Stimulated activated CD8-positive, alpha-beta memory T cell treated with anti-CD3 and anti-CD28 coated beads, Interleukin-12 subunit alpha, Interleukin-12 subunit beta, amount 100 ng/mL, for 24 hours (primary cell): ENCODE measurements around the gene SAMD10.
"Not testable (repeated sequence)": the region's sequence is repeated elsewhere in the genome, so short reads cannot be mapped to it uniquely, and the experiment has no call there.

Experiments used
- DNase-seq: peaks from one replicate; pipeline ENCODE4 v3.0.0-alpha.2; 2020; ENCODE audit errors: extremely low read depth

The SAMD10 gene

GRCh38 chr20:63941282-63942081 lies 38.0 kb downstream of the SAMD10 start:
- peak; percentile 53 for DNase-seq

DNA sequence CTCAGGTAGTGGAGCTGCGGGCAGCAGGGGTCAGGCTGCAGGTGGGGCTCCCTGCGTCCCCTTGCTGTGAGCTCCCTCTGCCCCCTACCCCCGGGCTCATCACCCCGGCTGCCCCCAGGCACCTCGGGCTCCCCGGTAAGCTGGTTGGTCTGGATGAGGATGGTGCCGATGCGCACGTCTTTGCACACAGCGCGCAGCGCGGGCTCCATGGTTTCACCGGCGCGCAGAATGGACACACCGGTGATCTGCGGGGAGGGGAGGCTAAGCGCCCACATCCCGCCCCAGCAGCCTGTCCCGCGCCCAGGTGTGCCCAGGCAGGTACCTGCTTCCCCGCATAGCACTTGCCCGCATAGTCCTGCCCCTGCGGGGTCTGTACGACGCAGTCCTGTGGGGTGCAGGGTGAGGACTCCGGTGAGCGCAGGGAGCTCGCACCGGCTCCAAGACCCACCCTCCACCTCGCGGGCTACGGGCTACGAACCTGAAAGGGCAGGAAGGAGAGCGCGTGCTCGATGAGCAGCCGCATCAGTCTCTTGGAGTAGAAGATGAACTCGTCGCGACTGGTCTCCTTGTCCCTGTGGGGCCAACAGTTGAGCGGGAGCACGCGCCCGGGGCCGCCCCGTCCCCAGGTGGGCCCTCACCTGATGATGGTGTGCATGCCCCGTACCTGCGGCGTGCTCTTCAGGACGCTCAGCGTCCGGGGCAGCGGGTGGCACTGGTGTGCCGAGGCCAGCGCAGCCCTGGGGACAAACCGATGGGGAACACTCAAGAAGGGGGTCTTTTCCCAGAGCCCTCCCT lies 38.8 kb downstream of the SAMD10 start:
- DNase-seq, result no peak

GRCh38 chr20:63940071-63940471 lies 39.4 kb downstream of the SAMD10 start:
- DNase-seq, result no peak

- no peak for DNase-seq
These were observed 40.1 kb downstream of the SAMD10 start for GRCh38 chr20:63939061-63939935.

DNA sequence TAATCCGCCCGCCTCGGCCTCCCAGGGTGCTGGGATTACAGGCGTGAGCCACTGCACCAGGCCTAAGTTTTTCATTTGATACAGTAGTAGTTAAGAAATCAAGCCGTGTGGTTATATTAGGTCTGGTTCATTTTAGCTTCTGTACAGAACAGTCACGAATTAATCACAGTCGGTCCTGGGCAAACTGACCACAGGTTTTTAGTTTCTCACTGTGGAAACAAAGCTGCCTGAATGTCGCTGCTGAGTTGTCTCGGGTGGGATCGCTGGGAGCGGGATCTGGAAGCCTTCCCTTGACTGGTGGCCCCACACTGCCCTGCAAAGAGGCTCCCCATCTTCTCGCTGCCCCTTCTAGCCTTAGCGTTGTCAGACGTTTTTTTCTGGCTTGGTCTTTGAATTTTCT lies 41.8 kb downstream of the SAMD10 start:
- no peak for DNase-seq

- DNase-seq, result no peak
These were observed 44.0 kb downstream of the SAMD10 start for GRCh38 chr20:63935447-63935846.

- no peak for DNase-seq
These were observed 45.0 kb downstream of the SAMD10 start for GRCh38 chr20:63934271-63935068.

- no peak for DNase-seq
These were observed 45.8 kb downstream of the SAMD10 start for GRCh38 chr20:63933646-63934045.

GRCh38 chr20:63932606-63933160 lies 46.8 kb downstream of the SAMD10 start:
- no peak for DNase-seq

DNA sequence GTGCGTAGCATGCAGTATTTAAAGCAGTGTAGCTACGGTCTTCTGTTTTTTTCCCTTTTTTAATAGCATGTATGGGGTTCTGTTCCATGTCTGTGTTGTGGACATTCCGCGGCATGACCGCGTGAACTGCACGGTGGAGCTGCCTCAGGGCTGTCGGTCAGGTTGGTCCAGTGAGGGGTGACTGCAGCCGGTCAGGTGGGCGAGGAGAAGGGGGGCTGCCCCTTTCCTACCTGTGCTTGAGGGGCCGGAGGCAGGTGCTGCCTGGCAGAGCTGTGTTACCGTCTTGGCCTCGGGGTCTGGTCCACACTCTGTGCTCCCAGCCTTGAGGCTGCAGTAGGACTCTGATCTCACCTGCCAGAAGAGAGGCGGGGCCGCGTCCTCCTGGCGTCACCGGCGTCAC lies 47.7 kb downstream of the SAMD10 start:
- no peak for DNase-seq

DNA sequence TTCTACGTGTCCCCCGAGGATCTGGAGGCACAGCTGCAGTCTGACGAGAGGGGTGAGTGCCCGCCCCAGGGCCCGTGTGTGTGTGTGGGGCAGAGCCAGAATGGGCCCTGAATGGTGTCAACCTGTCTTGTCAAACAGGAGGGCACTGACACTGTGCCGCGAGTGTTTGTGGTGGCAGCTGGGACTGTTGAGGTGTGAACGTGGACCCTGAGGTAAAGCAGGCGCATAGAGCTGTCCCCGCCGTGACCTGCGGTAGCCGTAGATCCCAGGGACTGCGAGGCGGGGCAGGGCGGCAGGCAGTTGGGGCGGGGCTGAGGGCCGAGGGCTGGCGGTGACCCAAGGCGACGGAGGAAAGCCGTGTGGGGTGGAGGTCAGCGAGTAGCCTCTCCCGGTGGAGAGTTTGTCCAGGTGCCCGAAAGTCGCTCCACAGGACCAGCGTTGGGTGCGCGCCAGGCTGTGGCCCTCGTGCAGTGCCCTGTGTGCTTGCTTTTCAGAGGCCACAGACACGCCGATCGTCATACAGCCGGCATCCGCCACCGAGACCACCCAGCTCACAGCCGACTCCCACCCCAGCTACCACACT lies 48.4 kb downstream of the SAMD10 start:
- no peak for DNase-seq

DNA sequence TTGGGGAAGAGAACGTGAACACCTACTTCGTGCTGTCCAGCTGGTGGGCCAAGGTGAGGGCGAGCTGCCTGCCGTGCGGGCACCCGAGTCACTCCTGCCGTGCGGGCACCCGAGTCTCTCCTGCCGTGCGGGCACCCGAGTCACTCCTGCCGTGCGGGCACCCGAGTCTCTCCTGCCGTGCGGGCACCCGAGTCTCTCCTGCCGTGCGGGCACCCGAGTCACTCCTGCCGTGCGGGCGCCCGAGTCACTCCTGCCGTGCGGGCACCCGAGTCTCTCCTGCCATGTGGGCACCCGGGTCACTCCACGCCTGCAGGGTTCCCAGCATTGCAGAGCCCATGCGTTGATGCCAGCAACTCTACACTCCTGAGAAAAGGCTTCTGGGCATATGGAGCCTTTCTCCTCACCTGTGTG lies 50.0 kb downstream of the SAMD10 start:
- not testable (repeated sequence) for DNase-seq

DNA sequence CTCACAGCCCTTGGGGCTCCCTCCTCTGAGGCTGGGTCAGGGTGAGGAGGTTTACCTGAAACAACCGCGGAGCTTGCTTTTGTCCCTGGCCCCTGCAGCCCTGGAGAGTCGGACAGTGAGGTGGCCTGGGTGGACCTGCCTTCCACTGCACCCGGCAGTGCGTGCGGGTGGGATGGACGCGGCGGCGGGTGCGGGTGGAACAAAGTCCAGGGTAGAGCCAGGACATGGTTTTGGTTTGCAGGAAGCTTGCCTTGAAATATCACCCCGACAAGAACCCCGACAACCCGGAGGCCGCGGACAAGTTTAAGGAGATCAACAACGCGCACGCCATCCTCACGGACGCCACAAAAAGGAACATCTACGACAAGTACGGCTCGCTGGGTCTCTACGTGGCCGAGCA lies 50.4 kb downstream of the SAMD10 start:
- DNase-seq, result no peak

- DNase-seq, result no peak
These were observed 53.1 kb downstream of the SAMD10 start for GRCh38 chr20:63926298-63926697.

DNA sequence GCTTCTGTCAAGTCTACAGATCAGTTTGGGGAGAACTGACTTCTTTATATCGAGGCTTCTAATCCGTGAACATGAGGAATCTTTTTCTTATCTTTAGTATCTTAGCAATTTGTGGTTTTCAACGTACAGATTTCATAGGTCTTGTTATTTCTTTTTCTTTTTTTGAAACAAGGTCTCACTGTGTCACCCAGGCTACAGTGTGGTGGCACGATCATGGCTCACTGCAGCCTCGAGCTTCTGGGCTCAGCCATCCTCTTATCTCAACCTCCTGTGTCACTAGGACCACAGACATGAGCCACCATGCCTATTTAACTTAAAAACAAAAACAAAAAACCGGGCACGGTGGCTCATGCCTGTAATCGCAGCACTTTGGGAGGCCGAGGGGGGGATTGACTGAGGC lies 55.2 kb downstream of the SAMD10 start:
- DNase-seq, result no peak
